Measurements from ENCODE around the gene RPRML.

Gene RPRML

DNA sequence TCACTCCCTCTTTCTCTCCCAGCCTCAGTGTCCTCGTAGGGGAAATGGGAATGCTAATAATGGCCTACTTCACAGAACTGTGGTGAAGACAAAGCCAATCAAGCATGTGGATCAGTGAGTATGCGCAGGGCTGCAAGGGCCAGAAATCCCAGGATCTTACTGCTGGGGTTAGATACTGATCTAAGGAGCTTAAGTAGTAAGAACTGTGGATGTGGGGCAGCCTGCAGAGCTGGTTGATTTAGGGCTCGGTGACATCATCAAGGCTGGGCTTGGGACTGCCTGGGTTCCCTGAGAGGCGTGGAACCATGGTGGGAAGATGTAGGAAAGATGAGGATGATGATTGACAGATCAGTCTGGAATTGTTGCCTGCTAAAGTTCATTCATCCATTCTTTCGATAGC lies 30.5 kb downstream of the RPRML start:
- in situ Hi-C loops (cut with MboI; ENCODE audit: low sequenced_read_pairs): no loop called here

DNA sequence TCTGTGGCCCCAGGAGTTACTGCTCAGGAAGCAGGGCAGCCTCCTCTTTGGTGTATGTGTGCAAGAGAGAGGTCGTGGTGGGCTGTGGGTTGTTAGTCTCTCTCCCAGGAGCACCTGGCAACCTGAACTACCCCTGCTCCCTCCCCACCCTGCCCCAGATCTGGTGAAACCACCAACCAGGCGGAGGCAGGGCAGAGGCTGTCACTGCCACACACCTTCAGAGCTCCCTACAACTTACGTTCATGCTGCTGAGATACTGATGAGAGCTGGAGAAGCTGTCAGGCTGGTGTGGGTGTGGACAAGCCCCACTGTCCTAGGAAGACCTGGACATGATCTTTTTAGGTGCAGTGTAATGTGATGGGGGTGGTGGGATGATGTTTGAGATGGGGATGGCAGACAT lies 31.8 kb downstream of the RPRML start:
- in situ Hi-C loops (cut with MboI; ENCODE audit: low sequenced_read_pairs): no loop called here

DNA sequence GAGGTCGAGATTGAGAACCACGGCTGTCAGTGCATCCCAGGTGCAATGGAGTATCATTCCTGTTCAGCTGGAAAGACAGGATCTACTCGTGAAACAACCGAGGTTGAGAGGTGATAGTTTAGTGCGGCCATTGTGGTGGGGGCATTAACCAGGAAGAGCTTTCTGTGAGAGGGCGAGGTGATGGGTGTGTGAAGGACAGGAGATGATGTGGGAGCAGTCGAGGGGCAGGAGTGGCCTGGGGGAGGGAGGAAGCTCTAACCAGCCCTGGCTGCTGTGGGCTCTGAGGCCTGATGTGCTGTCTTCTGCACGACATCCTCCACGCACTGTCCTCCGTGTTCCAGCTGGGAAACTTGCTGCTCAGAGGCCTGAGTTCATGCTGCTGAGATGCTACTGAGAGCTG lies 34.1 kb downstream of the RPRML start:
- in situ Hi-C loops (cut with MboI; ENCODE audit: low sequenced_read_pairs): no loop called here

GRCh38 chr17:46943501-46944393 lies 35.3 kb downstream of the RPRML start:
- in situ Hi-C loops (cut with MboI; ENCODE audit: low sequenced_read_pairs): no loop called here

- in situ Hi-C loops (cut with MboI; ENCODE audit: low sequenced_read_pairs): no loop called here
These were observed 35.9 kb downstream of the RPRML start for GRCh38 chr17:46943218-46943500.

DNA sequence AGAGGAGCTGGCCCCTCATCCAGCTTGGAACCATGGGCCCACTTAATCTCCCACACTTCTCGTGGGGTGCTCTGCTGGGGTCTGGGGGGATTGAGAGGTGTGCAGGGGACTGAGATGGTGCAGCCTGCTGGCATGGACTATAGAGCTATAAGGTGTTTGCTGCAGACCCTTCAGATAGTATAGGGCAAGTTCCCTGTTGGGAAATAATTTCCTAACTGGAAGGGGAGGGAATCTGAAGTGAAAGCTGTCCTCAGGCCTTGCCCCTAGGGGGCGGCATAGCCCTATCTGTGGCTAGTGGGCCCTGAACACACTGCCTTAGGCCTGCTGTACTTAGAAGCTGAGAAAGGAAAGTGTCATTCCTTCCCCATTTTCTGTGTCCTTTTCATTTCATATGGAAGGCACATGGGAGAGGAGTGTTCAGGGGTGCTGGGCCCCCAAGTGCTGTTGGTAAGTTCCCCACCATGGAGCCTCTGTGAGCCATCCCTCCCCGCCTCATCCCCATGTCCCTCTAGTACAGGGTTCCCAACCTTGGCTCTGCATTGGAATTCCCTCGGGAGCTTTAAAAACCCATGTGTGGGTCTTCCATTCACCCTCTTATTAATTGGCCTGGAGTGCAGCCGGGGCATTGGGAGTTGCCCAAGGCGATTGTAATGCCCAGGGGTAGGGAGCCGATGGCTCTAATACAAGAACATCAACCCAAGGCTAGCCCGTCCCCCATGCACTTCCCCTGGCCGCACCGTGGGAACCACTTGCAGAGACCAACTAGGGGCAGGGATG lies 36.4 kb downstream of the RPRML start:
- in situ Hi-C loops (cut with MboI; ENCODE audit: low sequenced_read_pairs): no loop called here

- in situ Hi-C loops (cut with MboI; ENCODE audit: low sequenced_read_pairs): no loop called here
These were observed 38.2 kb downstream of the RPRML start for GRCh38 chr17:46940692-46941404.

- in situ Hi-C loops (cut with MboI; ENCODE audit: low sequenced_read_pairs): no loop called here
These were observed 43.3 kb downstream of the RPRML start for GRCh38 chr17:46935658-46936266.

DNA sequence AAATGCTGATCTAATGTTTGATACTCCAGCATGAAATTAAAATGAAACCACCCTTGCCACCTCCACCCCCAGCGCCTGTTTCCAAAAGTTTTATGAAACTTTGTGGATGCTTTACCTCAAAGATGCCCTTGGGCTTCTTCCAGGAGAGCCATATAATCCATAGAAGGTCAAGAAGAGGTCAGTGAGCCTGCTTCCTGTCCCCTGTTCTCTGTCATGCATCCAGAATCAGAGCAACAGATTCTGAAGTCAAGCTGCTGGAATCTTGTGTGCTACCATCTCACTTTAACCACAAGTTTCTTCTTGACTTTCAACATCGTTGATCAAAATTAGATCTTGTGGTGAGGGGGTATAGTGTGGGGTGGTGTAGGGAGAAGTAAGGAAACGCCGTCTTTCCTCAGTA lies 47.5 kb downstream of the RPRML start:
- in situ Hi-C loops (cut with MboI; ENCODE audit: low sequenced_read_pairs): no loop called here

GRCh38 chr17:46930051-46930450 lies 49.0 kb downstream of the RPRML start:
- in situ Hi-C loops (cut with MboI; ENCODE audit: low sequenced_read_pairs): no loop called here

- in situ Hi-C loops (cut with MboI; ENCODE audit: low sequenced_read_pairs): no loop called here
These were observed 49.6 kb downstream of the RPRML start for GRCh38 chr17:46929413-46929812.

GRCh38 chr17:46928467-46929261 lies 50.4 kb downstream of the RPRML start:
- in situ Hi-C loops (cut with MboI; ENCODE audit: low sequenced_read_pairs): no loop called here
